Stimulated activated CD8-positive, alpha-beta memory T cell treated with anti-CD3 and anti-CD28 coated beads, Interleukin-7, amount 100 ng/mL, for 24 hours (primary cell): Measurements from ENCODE around the gene SENP5.

Source experiments
- DNase-seq: peaks from one replicate; pipeline ENCODE4 v3.0.0-alpha.2; 2020; ENCODE audit warnings: low read depth

Gene SENP5

DNA sequence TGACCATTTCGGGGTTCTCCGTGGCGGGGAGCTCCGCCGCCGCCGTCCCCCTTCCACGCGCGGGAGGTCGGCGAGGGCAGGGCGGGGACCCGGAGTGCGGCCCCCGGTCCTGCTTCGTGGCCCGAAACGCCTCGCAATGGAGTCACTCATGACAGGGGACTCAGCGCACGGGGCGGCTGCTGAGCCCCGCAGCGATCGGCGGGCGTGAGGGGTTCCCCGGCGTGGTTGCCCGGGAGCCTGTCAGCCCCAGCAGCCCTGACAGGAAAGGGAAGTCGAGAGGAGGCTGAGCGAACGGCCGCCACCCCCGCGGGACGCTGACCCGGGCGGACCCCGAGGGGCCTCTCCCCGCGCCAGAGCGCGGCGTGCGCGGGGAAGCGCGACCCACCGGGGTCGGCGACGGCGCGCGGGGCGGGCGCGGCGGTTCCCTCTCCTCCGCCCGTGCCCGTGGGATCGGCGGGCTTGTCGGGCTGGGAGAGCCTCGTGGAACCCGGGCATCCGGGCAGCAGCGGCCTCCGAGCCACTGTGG lies 101.5 kb downstream of the SENP5 start:
- DNase-seq: no peak

DNA sequence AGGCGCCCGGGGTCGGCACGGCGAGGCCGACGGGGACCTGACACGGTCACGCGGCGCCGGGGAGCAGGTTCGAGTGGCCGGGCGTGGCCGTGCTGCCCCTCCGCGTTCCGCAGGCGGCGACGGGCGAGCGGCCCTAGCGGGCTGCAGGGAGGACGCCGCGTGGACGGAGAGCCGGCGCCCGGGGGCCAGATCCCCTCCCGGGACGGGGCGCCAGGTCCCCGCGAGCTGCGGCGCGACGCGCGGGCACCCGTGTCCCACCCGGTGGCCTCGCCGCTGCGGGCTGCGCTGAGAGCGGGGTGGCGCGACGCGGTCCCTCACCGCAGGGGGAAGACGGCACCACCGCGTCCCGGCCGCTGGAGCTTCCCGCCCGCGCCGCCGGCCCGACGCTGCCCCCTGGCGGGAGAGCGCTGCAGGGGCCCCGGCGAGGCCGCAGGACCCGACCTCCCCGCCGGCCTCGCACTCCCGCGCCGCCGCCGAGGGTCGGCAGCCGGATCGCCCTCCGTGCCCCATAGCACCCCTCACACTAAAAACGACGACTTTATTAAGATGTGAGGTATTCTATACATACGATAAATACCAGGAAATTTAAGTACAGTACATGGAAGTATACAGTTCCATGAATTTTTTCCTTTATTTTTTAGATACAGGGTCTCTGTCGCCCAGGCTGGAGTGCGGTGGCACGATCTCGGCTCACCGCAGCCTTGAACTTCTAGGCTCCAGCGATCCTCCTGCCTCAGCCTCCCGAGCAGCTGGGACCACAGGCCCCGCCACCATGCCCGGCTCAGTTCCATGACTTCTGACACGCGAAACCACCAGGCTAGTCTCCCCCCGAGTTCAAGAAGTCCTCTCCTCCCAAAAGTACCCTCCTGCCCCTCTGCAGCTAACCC lies 102.2 kb downstream of the SENP5 start:
- no peak for DNase-seq

GRCh38 chr3:196970547-196971093 lies 102.9 kb downstream of the SENP5 start:
- no peak for DNase-seq

GRCh38 chr3:196971094-196971698 lies 103.5 kb downstream of the SENP5 start:
- no peak for DNase-seq

DNA sequence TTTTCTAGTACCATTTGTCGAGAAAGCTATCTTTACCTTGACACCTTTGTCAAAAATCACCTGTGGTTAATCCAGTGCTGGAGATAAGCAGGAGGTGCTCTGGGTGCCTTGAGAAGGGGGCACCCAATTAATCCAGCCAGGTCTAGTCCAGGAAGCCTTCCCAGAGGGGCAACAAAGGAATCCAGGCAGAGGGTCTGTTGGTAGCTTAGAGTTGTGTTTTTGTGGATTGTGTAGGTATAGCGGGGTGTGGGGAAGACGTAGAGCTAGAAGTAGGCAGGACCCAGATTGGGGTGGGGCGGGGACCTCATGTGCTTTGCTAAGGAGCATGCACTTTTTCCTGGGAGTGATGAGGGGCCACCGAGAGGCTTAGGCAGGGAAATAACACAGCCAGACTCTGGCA lies 106.9 kb downstream of the SENP5 start:
- no peak for DNase-seq

GRCh38 chr3:196975349-196975748 lies 107.6 kb downstream of the SENP5 start:
- DNase-seq: no peak

GRCh38 chr3:196976941-196977340 lies 109.2 kb downstream of the SENP5 start:
- no peak for DNase-seq

DNA sequence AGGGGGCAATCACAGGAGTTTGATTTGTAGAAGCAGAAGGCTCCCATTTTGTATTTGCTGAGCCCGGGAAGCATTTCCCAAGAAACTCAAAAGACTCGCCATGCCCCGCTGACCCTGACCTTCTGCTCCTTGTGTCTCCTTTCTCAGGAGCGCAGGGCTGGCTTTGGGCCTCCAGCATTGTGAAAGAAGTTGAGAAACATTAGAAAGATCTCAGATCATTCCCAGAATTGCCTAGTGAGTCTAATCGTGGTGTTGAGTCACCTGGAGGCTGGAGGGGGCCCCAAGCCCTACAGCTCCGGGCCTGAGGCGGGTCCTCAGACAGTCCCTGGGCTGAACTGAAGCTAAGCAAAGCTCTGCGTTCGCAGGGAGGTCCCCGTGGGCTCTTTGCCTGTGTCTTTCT lies 111.8 kb downstream of the SENP5 start:
- no peak for DNase-seq

- no peak for DNase-seq
Measured at GRCh38 chr3:196981657-196982056, 113.9 kb downstream of the SENP5 start.

- no peak for DNase-seq
Measured at GRCh38 chr3:196983186-196983585, 115.5 kb downstream of the SENP5 start.
